GM23248 (cell line): Measurements from ENCODE around the gene CADPS2. TPM values are rescaled to one million over a fixed set of nuclear protein-coding genes. Genes with fewer than 3 reads are reported as not detected.

ENCODE experiments used
- DNase-seq: peaks from one replicate; pipeline ENCODE4 v3.0.0-alpha.2; 2015
- H2AFZ ChIP-seq: fragments of 200-600 bp; sonication (generic); 2 replicates; pipeline ENCODE4 v1.6.1; 2016; ENCODE audit warnings: antibody characterized with exemption
- H3F3A ChIP-seq: fragments of 200-600 bp; sonication (generic); 2 replicates; pipeline ENCODE4 v1.6.1; 2016; ENCODE audit warnings: mild to moderate bottlenecking, antibody characterized with exemption, mixed run types; ENCODE audit not compliant: insufficient read depth
- H3K27ac ChIP-seq: fragments of 200-600 bp; sonication (generic); 2 replicates; pipeline ENCODE4 v1.5.1; 2016; ENCODE audit warnings: mild to moderate bottlenecking
- H3K27me3 ChIP-seq: fragments of 200-600 bp; sonication (generic); replicated peaks from 2 replicates; pipeline ENCODE4 v1.6.1; 2016; ENCODE audit warnings: mild to moderate bottlenecking; ENCODE audit not compliant: insufficient read depth
- H3K36me3 ChIP-seq: fragments of 200-600 bp; sonication (generic); 2 replicates; pipeline ENCODE4 v1.6.1; 2016; ENCODE audit warnings: low read depth, mild to moderate bottlenecking
- H3K4me1 ChIP-seq: fragments of 200-600 bp; sonication (generic); 2 replicates; pipeline ENCODE4 v1.6.1; 2016; ENCODE audit warnings: mild to moderate bottlenecking; ENCODE audit not compliant: insufficient read depth
- H3K4me2 ChIP-seq: fragments of 200-600 bp; sonication (generic); one replicate; pipeline ENCODE4 v1.6.1; 2016; ENCODE audit warnings: mild to moderate bottlenecking; ENCODE audit not compliant: unreplicated experiment
- H3K4me3 ChIP-seq: fragments of 200-600 bp; sonication (generic); 2 replicates; pipeline ENCODE4 v1.5.1; 2016; ENCODE audit warnings: mild to moderate bottlenecking
- H3K79me2 ChIP-seq: fragments of 200-600 bp; sonication (generic); 2 replicates; pipeline ENCODE4 v1.6.1; 2016; ENCODE audit warnings: mild to moderate bottlenecking; ENCODE audit not compliant: insufficient read depth
- H3K9ac ChIP-seq: fragments of 200-600 bp; sonication (generic); 2 replicates; pipeline ENCODE4 v1.6.1; 2016; ENCODE audit warnings: mild to moderate bottlenecking
- H3K9me2 ChIP-seq: fragments of 200-600 bp; sonication (generic); 2 replicates; pipeline ENCODE4 v1.6.1; 2016; ENCODE audit warnings: mixed run types, mild to moderate bottlenecking, moderate library complexity; ENCODE audit not compliant: insufficient read depth
- H3K9me3 ChIP-seq: fragments of 200-600 bp; sonication (generic); one replicate; pipeline ENCODE4 v1.6.1; 2017; ENCODE audit warnings: low read depth
- H4K20me1 ChIP-seq: fragments of 200-600 bp; sonication (generic); 2 replicates; pipeline ENCODE4 v1.6.0; 2016; ENCODE audit not compliant: insufficient read depth
- EZH2 ChIP-seq: fragments of 200-600 bp; sonication (generic); IDR thresholded peaks from 2 replicates; pipeline ENCODE4 v1.6.1; 2018; ENCODE audit warnings: antibody characterized with exemption, mild to moderate bottlenecking; ENCODE audit not compliant: insufficient read depth, poor library complexity, severe bottlenecking
- EZH2phosphoT487 ChIP-seq: fragments of 200-600 bp; sonication (generic); IDR thresholded peaks from 2 replicates; pipeline ENCODE4 v1.6.1; 2018; ENCODE audit warnings: antibody characterized with exemption, moderate library complexity, mild to moderate bottlenecking, low read depth; ENCODE audit not compliant: insufficient read depth
- WGBS, 2 experiments: methylation state at CpG; one replicate each; pipeline ENCODE4 v1.1.6; 2015 to 2017; ENCODE audit warnings: low lambda C conversion rate in 2 of 2, low coverage in 1 of 2; ENCODE audit errors: missing lambda C conversion rate in 2 of 2; 5-methylcytosine and 5-hydroxymethylcytosine counted together
- in situ Hi-C: fragments of 300-500 bp; cut with MboI; formaldehyde crosslinking; loops from 2 replicates; pipeline ENCODE4 v1.15.0; 2020
- polyA plus RNA-seq: library from polyadenylated mRNA; unstranded; fragments of >200 nt; fragmentation: Nextera tagmentation; extraction: Ambion mirVana; gene quantifications from 2 replicates; pipeline ENCODE4 v1.2.1, GENCODE V29; 2016
- total RNA-seq: library from RNA; depleted of rRNA; stranded (reverse); fragments of >200 nt; shearing (Covaris generic); gene quantifications from 2 replicates; pipeline ENCODE4 v1.2.3, GENCODE V29; 2014

CADPS2 gene
- total and polyA plus RNA-seq, 2 experiments from 2014 or later = 0.06 to 0.43 TPM

- H3K27ac ChIP-seq = no peak overlapping the region
- no peaks in the 10 kb centered on the region for H3K4me1 ChIP-seq
- H3K36me3 ChIP-seq = no peaks in the 10 kb centered on the region
- H3K9me2 ChIP-seq = no peaks in the 10 kb centered on the region
- in situ Hi-C loops = no loop called here
- no peak overlapping the region for H3K9ac ChIP-seq
- H3K27me3 ChIP-seq = no peaks in the 10 kb centered on the region
- DNase-seq = no peak
- H3K4me2 ChIP-seq = no peak overlapping the region
- H3K9me3 ChIP-seq = no peaks in the 10 kb centered on the region
- H3K79me2 ChIP-seq = no peaks in the 10 kb centered on the region
- no peak overlapping the region for H2AFZ ChIP-seq
- TF ChIP-seq EZH2 (no peak), EZH2phosphoT487 (no peak)
- H3K4me3 ChIP-seq = no peak overlapping the region
- H3F3A ChIP-seq = no peaks in the 10 kb centered on the region
- H4K20me1 ChIP-seq = no peaks in the 10 kb centered on the region
These were observed 35.7 kb downstream of the CADPS2 start for GRCh38 chr7:122850528-122850927.

- H3K36me3 ChIP-seq = no peaks in the 10 kb centered on the region
- H3K9me2 ChIP-seq = no peaks in the 10 kb centered on the region
- in situ Hi-C loops = no loop called here
- DNase-seq = no peak
- H3K4me1 ChIP-seq = no peaks in the 10 kb centered on the region
- no peak overlapping the region for H3K27ac ChIP-seq
- H3K79me2 ChIP-seq = no peaks in the 10 kb centered on the region
- no peaks in the 10 kb centered on the region for H3F3A ChIP-seq
- H3K9ac ChIP-seq = no peak overlapping the region
- TF ChIP-seq EZH2phosphoT487 = no peak
- H3K4me3 ChIP-seq = no peak overlapping the region
- H4K20me1 ChIP-seq = no peaks in the 10 kb centered on the region
- H3K9me3 ChIP-seq = no peaks in the 10 kb centered on the region
- no peak overlapping the region for H3K4me2 ChIP-seq
- WGBS, 2 experiments = 16 to 23% methylated on average over 3 of the region's 3 CpGs
- H2AFZ ChIP-seq = no peak overlapping the region
- no peaks in the 10 kb centered on the region for H3K27me3 ChIP-seq
These were observed 36.3 kb downstream of the CADPS2 start for GRCh38 chr7:122849957-122850328.

- H3K9me2 ChIP-seq = no peaks in the 10 kb centered on the region
- no peaks in the 10 kb centered on the region for H4K20me1 ChIP-seq
- H3K4me2 ChIP-seq = no peak overlapping the region
- no peaks in the 10 kb centered on the region for H3K9me3 ChIP-seq
- H3K4me3 ChIP-seq = no peak overlapping the region
- no peak overlapping the region for H2AFZ ChIP-seq
- H3K4me1 ChIP-seq = no peaks in the 10 kb centered on the region
- no peaks in the 10 kb centered on the region for H3K27me3 ChIP-seq
- in situ Hi-C loops = no loop called here
- H3F3A ChIP-seq = no peaks in the 10 kb centered on the region
- TF ChIP-seq EZH2 (no peak), EZH2phosphoT487 (no peak)
- no peaks in the 10 kb centered on the region for H3K79me2 ChIP-seq
- no peak overlapping the region for H3K9ac ChIP-seq
- DNase-seq = no peak
- 41 to 44% methylated on average over 4 of the region's 4 CpGs for WGBS, 2 experiments
- no peaks in the 10 kb centered on the region for H3K36me3 ChIP-seq
- no peak overlapping the region for H3K27ac ChIP-seq
These were observed 36.8 kb downstream of the CADPS2 start for GRCh38 chr7:122849322-122849956.

GRCh38 chr7:122847871-122848473, 38.3 kb downstream of the CADPS2 start:
- Histone ChIP-seq H3K27me3 (no peaks in the 10 kb centered on the region), H3K27ac (no peak overlapping the region), H3K4me1 (no peaks in the 10 kb centered on the region), H4K20me1 (no peaks in the 10 kb centered on the region), H3F3A (no peaks in the 10 kb centered on the region), H3K9me3 (no peaks in the 10 kb centered on the region), H3K4me2 (no peak overlapping the region), H3K4me3 (no peak overlapping the region), H3K36me3 (no peaks in the 10 kb centered on the region), H3K9me2 (no peaks in the 10 kb centered on the region), H3K79me2 (no peaks in the 10 kb centered on the region), H2AFZ (no peak overlapping the region), H3K9ac (no peak overlapping the region)
- WGBS, 2 experiments = 34 to 36% methylated on average over 3 of the region's 3 CpGs
- no peak for TF ChIP-seq EZH2
- no peak for TF ChIP-seq EZH2phosphoT487
- no peak for DNase-seq
- in situ Hi-C loops = no loop called here

GRCh38 chr7:122846591-122846990, 39.7 kb downstream of the CADPS2 start:
- no peaks in the 10 kb centered on the region for H3K4me1 ChIP-seq
- no peaks in the 10 kb centered on the region for H3K27me3 ChIP-seq
- H3K4me3 ChIP-seq = no peak overlapping the region
- H3K9ac ChIP-seq = no peak overlapping the region
- DNase-seq = no peak
- H3K79me2 ChIP-seq = no peaks in the 10 kb centered on the region
- H3K9me3 ChIP-seq = no peaks in the 10 kb centered on the region
- no peak overlapping the region for H3K27ac ChIP-seq
- no peaks in the 10 kb centered on the region for H3K9me2 ChIP-seq
- in situ Hi-C loops = no loop called here
- H3F3A ChIP-seq = no peaks in the 10 kb centered on the region
- no peak overlapping the region for H3K4me2 ChIP-seq
- no peaks in the 10 kb centered on the region for H4K20me1 ChIP-seq
- WGBS, 2 experiments = 46 to 50% methylated on average over 2 of the region's 2 CpGs
- H2AFZ ChIP-seq = no peak overlapping the region
- no peak for TF ChIP-seq EZH2
- TF ChIP-seq EZH2phosphoT487 = no peak
- no peaks in the 10 kb centered on the region for H3K36me3 ChIP-seq
